Endothelial cell (in vitro differentiated cells): ENCODE measurements around the gene SNX32. TPM values are rescaled to one million over a fixed set of nuclear protein-coding genes. Genes with fewer than 3 reads are reported as not detected.

ENCODE experiments used
- DNase-seq: peaks from one replicate; pipeline ENCODE4 v3.0.0; 2021; ENCODE audit warnings: low spot score
- H3K27ac Mint-ChIP-seq: one replicate; pipeline ENCODE4 v1.8.0; 2021; ENCODE audit warnings: mixed read lengths, inconsistent platforms; ENCODE audit not compliant: unreplicated experiment
- H3K27me3 Mint-ChIP-seq: one replicate; pipeline ENCODE4 v1.8.0; 2021; ENCODE audit warnings: mild to moderate bottlenecking, moderate library complexity, mixed read lengths, inconsistent platforms; ENCODE audit not compliant: unreplicated experiment
- H3K36me3 Mint-ChIP-seq: one replicate; pipeline ENCODE4 v1.8.0; 2021; ENCODE audit warnings: mild to moderate bottlenecking, low read depth, mixed read lengths, inconsistent platforms; ENCODE audit not compliant: unreplicated experiment
- H3K4me1 Mint-ChIP-seq: one replicate; pipeline ENCODE4 v1.8.0; 2021; ENCODE audit warnings: mild to moderate bottlenecking, mixed read lengths, inconsistent platforms; ENCODE audit not compliant: unreplicated experiment
- H3K4me3 Mint-ChIP-seq: one replicate; pipeline ENCODE4 v1.8.0; 2021; ENCODE audit warnings: mild to moderate bottlenecking, mixed read lengths, inconsistent platforms; ENCODE audit not compliant: unreplicated experiment
- H3K9me3 Mint-ChIP-seq: one replicate; pipeline ENCODE4 v1.8.0; 2021; ENCODE audit warnings: mixed read lengths, inconsistent platforms; ENCODE audit not compliant: unreplicated experiment
- total RNA-seq: library from RNA; stranded (reverse); fragmentation: NEBNext Ultra II Directional; extraction: Animal tissue kit (Norgen Biotek cat#: 25700); gene quantifications from one replicate; pipeline ENCODE4 v1.2.1, GENCODE V29; 2021; ENCODE audit not compliant: unreplicated experiment
- TF ChIP-seq, protein P1 (sequence below): fragments of 200-600 bp; sonication (generic); IDR thresholded peaks from one replicate; pipeline ENCODE4 v1.5.0; 2021; ENCODE audit warnings: antibody characterized with exemption; ENCODE audit not compliant: unreplicated experiment

SNX32 gene
- total RNA-seq, 1 donor from 2014 or later: 1.2 TPM

DNA sequence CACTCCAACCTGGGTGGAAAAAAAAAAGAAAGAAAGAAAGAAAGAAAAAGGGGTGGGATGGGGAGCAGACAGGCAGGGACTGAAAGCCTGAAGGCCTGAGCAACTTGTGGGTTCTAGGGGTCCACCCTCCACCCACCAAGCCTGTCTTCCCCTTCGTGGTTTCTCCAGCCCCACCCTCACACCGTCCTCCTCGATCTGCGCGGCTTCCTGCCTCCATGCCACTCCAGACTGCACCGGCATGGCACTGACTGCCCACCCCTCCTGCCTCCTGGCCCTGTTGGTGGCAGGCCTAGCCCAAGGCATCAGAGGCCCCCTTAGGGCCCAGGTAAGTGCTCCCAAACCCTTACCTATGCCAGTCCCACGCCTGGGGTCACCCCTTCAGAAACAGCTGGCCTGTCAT is 45.9 kb downstream of the SNX32 start, which contains the start of gene CTSW:
Gene CTSW (plus strand): TSS at position 221 of the 400 bp plus-strand sequence. CDS start 18 bp downstream, at position 239.
- Mint-ChIP-seq H3K4me1 (no peaks in the 10 kb centered on the region), H3K27me3 (peaks cover 12% of the 10 kb centered on the region), H3K4me3 (no peak within 1 kb of the TSS), H3K9me3 (no peaks in the 10 kb centered on the region), H3K36me3 (peaks cover 4% of the 10 kb centered on the region), H3K27ac (no peak within 1 kb of the TSS)
- TF ChIP-seq, protein P1, sequence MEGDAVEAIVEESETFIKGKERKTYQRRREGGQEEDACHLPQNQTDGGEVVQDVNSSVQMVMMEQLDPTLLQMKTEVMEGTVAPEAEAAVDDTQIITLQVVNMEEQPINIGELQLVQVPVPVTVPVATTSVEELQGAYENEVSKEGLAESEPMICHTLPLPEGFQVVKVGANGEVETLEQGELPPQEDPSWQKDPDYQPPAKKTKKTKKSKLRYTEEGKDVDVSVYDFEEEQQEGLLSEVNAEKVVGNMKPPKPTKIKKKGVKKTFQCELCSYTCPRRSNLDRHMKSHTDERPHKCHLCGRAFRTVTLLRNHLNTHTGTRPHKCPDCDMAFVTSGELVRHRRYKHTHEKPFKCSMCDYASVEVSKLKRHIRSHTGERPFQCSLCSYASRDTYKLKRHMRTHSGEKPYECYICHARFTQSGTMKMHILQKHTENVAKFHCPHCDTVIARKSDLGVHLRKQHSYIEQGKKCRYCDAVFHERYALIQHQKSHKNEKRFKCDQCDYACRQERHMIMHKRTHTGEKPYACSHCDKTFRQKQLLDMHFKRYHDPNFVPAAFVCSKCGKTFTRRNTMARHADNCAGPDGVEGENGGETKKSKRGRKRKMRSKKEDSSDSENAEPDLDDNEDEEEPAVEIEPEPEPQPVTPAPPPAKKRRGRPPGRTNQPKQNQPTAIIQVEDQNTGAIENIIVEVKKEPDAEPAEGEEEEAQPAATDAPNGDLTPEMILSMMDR: no peak
- DNase-seq: no peak

GRCh38 chr11:65880027-65880426 is 46.3 kb downstream of the SNX32 start:
- Mint-ChIP-seq H3K9me3 (no peaks in the 10 kb centered on the region), H3K36me3 (peaks cover 7% of the 10 kb centered on the region), H3K27me3 (peaks cover 12% of the 10 kb centered on the region), H3K27ac (no peak overlapping the region), H3K4me1 (no peaks in the 10 kb centered on the region), H3K4me3 (no peak overlapping the region)
- TF ChIP-seq, protein P1: no peak
- DNase-seq: no peak

DNA sequence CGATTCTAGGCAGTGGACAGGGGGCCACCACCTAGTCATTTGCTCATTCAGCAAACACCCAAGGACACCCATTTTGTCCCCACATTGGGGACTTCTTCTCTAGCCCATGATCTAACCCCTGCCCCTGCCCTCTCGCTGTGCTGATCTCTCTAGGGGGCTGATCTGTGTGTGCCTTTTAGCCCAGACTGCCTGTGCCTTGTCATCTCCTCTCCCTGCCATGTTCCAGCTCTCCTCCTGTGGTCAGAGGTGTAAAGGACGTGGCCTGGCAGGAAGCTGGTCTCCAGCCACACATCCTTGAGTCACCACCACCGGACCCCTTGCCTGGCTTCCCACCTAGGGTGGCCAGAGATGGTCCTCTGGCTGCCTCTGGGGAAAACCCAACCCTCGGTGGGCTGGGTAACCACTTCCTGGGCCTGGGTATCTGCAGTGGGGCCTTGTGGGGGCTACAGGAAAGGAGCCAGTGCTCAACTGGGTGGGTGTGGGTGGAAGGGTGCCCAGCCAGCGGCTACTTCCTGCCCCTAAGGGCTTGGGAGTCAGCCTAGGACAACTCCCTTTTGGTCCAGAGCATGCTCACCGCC is 47.2 kb downstream of the SNX32 start:
- Mint-ChIP-seq H3K27me3 (peaks cover 12% of the 10 kb centered on the region), H3K9me3 (no peaks in the 10 kb centered on the region), H3K36me3 (peaks cover 9% of the 10 kb centered on the region), H3K4me1 (no peaks in the 10 kb centered on the region), H3K4me3 (no peak overlapping the region), H3K27ac (no peak overlapping the region)
- TF ChIP-seq, protein P1: no peak
- DNase-seq: no peak

DNA sequence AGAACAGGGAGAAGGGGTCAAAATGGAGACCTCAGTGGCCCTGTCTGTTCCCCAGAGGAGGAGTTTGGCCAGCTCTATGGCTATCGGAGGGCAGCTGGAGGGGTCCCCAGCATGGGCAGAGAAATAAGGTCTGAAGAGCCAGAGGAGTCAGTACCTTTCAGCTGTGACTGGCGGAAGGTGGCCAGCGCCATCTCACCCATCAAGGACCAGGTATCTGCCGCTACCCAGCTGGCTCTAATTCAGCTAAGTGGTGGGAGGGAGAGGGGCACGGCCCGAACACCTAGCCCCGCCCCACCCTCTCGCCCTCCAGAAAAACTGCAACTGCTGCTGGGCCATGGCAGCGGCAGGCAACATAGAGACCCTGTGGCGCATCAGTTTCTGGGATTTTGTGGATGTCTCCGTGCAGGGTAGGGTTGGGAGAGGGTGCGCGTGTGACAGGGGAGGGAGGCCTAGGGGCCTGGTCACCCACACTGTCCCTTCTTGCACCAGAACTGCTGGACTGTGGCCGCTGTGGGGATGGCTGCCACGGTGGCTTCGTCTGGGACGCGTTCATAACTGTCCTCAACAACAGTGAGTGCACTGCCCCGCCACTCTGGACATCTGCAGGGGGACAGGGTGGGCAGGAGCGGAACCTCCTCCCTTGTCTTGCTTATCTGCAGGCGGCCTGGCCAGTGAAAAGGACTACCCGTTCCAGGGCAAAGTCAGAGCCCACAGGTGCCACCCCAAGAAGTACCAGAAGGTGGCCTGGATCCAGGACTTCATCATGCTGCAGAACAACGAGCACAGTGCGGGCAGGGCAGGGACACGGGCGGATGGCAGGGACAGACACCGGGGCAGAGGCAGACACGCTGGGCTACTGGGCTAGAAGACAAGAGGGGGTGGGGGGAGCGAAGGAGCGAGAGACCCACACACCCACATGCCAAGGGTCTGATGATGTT is 48.6 kb downstream of the SNX32 start:
- Mint-ChIP-seq H3K4me1 (peaks cover 8% of the 10 kb centered on the region), H3K9me3 (no peaks in the 10 kb centered on the region), H3K4me3 (no peak overlapping the region), H3K27me3 (peaks cover 11% of the 10 kb centered on the region), H3K27ac (peak overlapping the region; percentile 61), H3K36me3 (peaks cover 16% of the 10 kb centered on the region)
- no peak for DNase-seq
- TF ChIP-seq, protein P1: no peak
